Adrenal gland (tissue), 12 donors: ENCODE measurements around the gene EVPL. TPM values are rescaled to one million over a fixed set of nuclear protein-coding genes. Genes with fewer than 3 reads are reported as not detected.

Experiments used
- DNase-seq, 7 donors: peaks; one replicate each; pipeline ENCODE4 v3.0.0-alpha.2; 2019 to 2020
- H3K27ac ChIP-seq, 5 donors: fragments of 200-600 bp; sonication (generic) in 4 of 5; 1 replicate in 3 of 5; 2 replicates in 2 of 5; pipeline versions ENCODE4 v1.5.1 to v1.8.0; 2016 to 2020; ENCODE audit warnings: mild to moderate bottlenecking in 1 of 5
- H3K27me3 ChIP-seq: fragments of 200-600 bp; 2 replicates; pipeline ENCODE4 v1.8.0; 2021
- H3K36me3 ChIP-seq, 2 donors: fragments of 200-600 bp; replicated peaks in 1 of 2; 1 replicate in 1 of 2; 2 replicates in 1 of 2; pipeline versions ENCODE4 v1.5.1 to v1.8.0; 2018 to 2022
- H3K4me1 ChIP-seq, 2 donors: fragments of 200-600 bp; replicated peaks in 1 of 2; 1 replicate in 1 of 2; 2 replicates in 1 of 2; pipeline versions ENCODE4 v1.5.1 to v1.8.0; 2018 to 2021
- H3K4me3 ChIP-seq, 4 donors: fragments of 200-600 bp; sonication (generic) in 3 of 4; one replicate each; pipeline ENCODE4 v1.5.1; 2016 to 2018
- H3K9me3 ChIP-seq, 3 donors: fragments of 200-600 bp; sonication (generic) in 1 of 3; replicated peaks in 1 of 3; 1 replicate in 2 of 3; 2 replicates in 1 of 3; pipeline versions ENCODE4 v1.5.1 to v1.8.0; 2016 to 2021
- CTCF ChIP-seq, 6 experiments: fragments of 450-650 bp in 4 of 6; fragments of 200-600 bp in 2 of 6; sonication (generic) in 1 of 6; IDR thresholded peaks; 1 replicate in 5 of 6; 2 replicates in 1 of 6; pipeline versions ENCODE4 v1.5.1 to v1.8.0; 2016 to 2021; ENCODE audit warnings: antibody characterized with exemption in 6 of 6, mild to moderate bottlenecking in 2 of 6, moderate library complexity in 1 of 6
- POLR2A ChIP-seq, 2 donors: fragments of 450-650 bp; IDR thresholded peaks; one replicate each; pipeline ENCODE4 v1.6.1; 2017; ENCODE audit warnings: antibody characterized with exemption in 2 of 2, mild to moderate bottlenecking in 2 of 2, moderate library complexity in 1 of 2
- WGBS, 4 donors: extraction: QIAGEN DNeasy Blood & Tissue Kit in 2 of 4; methylation state at CpG; one replicate each; pipeline versions ENCODE4 v1.1.5 to v1.1.7; 2013 to 2017; 5-methylcytosine and 5-hydroxymethylcytosine counted together
- intact Hi-C, 2 donors: fragments of 100-400 bp; cut with DNase I; formaldehyde crosslinking; loops; one replicate each; pipeline versions ENCODE4 v1.14.1 to v1.15.0; 2022 to 2023
- polyA plus RNA-seq, 3 donors: library from polyadenylated mRNA; stranded (reverse); fragments of 200-250 nt in 2 of 3; fragments of 350-450 nt in 1 of 3; fragmentation: Illumina TruSeq in 1 of 3; extraction: RNeasy Lipid Tissue Mini Kit (QIAGEN cat#74804) in 1 of 3; gene quantifications; one replicate each; pipeline ENCODE4 v1.2.3, GENCODE V29; 2013 to 2014
- total RNA-seq, 9 donors: library from RNA; depleted of rRNA in 4 of 9; stranded (reverse); fragments of >200 nt in 4 of 9; fragments of 120-200 nt in 1 of 9; fragmentation: NEBNext Ultra II Directional in 1 of 9; extraction: Animal tissue kit (Norgen Biotek cat#: 25700) in 1 of 9; gene quantifications; one replicate each; pipeline versions ENCODE4 v1.1.0 to v1.2.4, GENCODE V29; 2013 to 2023
- donor health status: healthy with polysubstance abuse.
- donor health status: Bipolar disorder and iron deficiency.
- donor health status: DM: yes; HTN: yes; CAD: no.
- donor health status: DM: no; HTN: no; CAD: no.
- donor health status: DM: no; HTN: no; CAD: no.
- donor health status: DM: yes; HTN: yes; CAD: no.

EVPL gene
- total and polyA plus RNA-seq, 12 donors: under 0.01 to 1.8 (median 0.27) TPM; not detected in 2

- no peaks in the 10 kb centered on the region for H3K27me3 ChIP-seq
- no peak for DNase-seq
- H3K27ac ChIP-seq: no peak overlapping the region
- no peaks in the 10 kb centered on the region for H3K9me3 ChIP-seq
- no peak overlapping the region for H3K4me3 ChIP-seq
- H3K36me3 ChIP-seq: no peaks in the 10 kb centered on the region
- WGBS, 4 donors: 81 to 90% (median 84%) methylated on average over 4 to 9 of the region's 9 CpGs
- TF ChIP-seq POLR2A (IDR thresholded peaks at IDR 0.05) (no peak), CTCF (IDR thresholded peaks at IDR 0.05) (no peak)
- intact Hi-C loops: no loop called here
- H3K4me1 ChIP-seq: peaks cover 2 to 4% of the 10 kb centered on the region in 2 donors
Measured at GRCh38 chr17:76024353-76024752, 2.8 kb downstream of the EVPL start.

GRCh38 chr17:76023900-76024237 is 3.2 kb downstream of the EVPL start:
- intact Hi-C loops: no loop called here
- H3K27ac ChIP-seq: no peak overlapping the region
- no peak for DNase-seq
- no peaks in the 10 kb centered on the region for H3K9me3 ChIP-seq
- H3K36me3 ChIP-seq: no peaks in the 10 kb centered on the region
- peaks cover 0 to 6% of the 10 kb centered on the region in 2 donors for H3K4me1 ChIP-seq
- 89 to 96% (median 94%) methylated on average over 3 to 9 of the region's 9 CpGs; no CpG with 5 or more reads in 1 of the 4 donors for WGBS, 4 donors
- H3K27me3 ChIP-seq: no peaks in the 10 kb centered on the region
- no peak overlapping the region for H3K4me3 ChIP-seq
- TF ChIP-seq POLR2A (IDR thresholded peaks at IDR 0.05) (no peak), CTCF (IDR thresholded peaks at IDR 0.05) (no peak)

GRCh38 chr17:76022973-76023899 is 3.9 kb downstream of the EVPL start:
- no peaks in the 10 kb centered on the region for H3K9me3 ChIP-seq
- no peaks in the 10 kb centered on the region for H3K27me3 ChIP-seq
- no peak for TF ChIP-seq CTCF (IDR thresholded peaks at IDR 0.05)
- TF ChIP-seq POLR2A (IDR thresholded peaks at IDR 0.05): no peak
- intact Hi-C loops: no loop called here
- DNase-seq: no peak
- no peak overlapping the region for H3K4me3 ChIP-seq
- no peak overlapping the region for H3K27ac ChIP-seq
- 85 to 89% (median 88%) methylated on average over 17 to 28 of the region's 28 CpGs for WGBS, 4 donors
- peaks cover 0 to 6% of the 10 kb centered on the region in 2 donors for H3K4me1 ChIP-seq
- no peaks in the 10 kb centered on the region for H3K36me3 ChIP-seq

- TF ChIP-seq CTCF (IDR thresholded peaks at IDR 0.05) (no peak), POLR2A (IDR thresholded peaks at IDR 0.05) (no peak)
- DNase-seq: no peak
- Histone ChIP-seq H3K27me3 (no peaks in the 10 kb centered on the region), H3K4me1 (peaks cover 0 to 6% of the 10 kb centered on the region in 2 donors), H3K27ac (no peak overlapping the region), H3K4me3 (no peak overlapping the region), H3K36me3 (no peaks in the 10 kb centered on the region), H3K9me3 (no peaks in the 10 kb centered on the region)
- intact Hi-C loops: no loop called here
- WGBS, 4 donors: 83 to 94% (median 89%) methylated on average over 14 to 24 of the region's 24 CpGs; no CpG with 5 or more reads in 1 of the 4 donors
Measured at GRCh38 chr17:76022285-76022684, 4.8 kb downstream of the EVPL start.
